HepG2 (cell line): ENCODE results near the gene ASB3. TPM values are rescaled to one million over a fixed set of nuclear protein-coding genes. Genes with fewer than 3 reads are reported as not detected.
A peak's percentile ranks its signal among the peaks of the same experiment; 100 is the strongest.

ENCODE experiments used
- ATAC-seq: fragments of 200-7000 bp; cut with Tn5 transposase; 3 replicates; pipeline ENCODE4 v1.9.1; 2020; ENCODE audit warnings: mild to moderate bottlenecking, moderate library complexity
- BruUV-seq: library from RNA; stranded (reverse); fragments of 400-500 nt; replicated peaks from 2 replicates; lab custom pipeline; 2021; lab: Mats Ljungman, UMichigan
- CTCF ChIA-PET: fragments of 300-600 bp; formaldehyde crosslinking; extraction: SDS; loops from one replicate; lab custom pipeline; 2021; ENCODE audit warnings: low total read pairs, inconsistent platforms, low intra/inter-chr PET ratio; lab: Yijun Ruan, JAX
- POLR2A ChIA-PET: fragments of 350-600 bp; sonication (Branson Sonifier 250); formaldehyde crosslinking; loops from one replicate; lab custom pipeline; 2020; ENCODE audit warnings: antibody characterized with exemption, inconsistent platforms; lab: Yijun Ruan, JAX
- DNase-seq: peaks from one replicate; pipeline ENCODE4 v3.0.0-alpha.2; 2015; ENCODE audit warnings: low spot score
- FAIRE-seq: peaks from 3 replicates; lab custom pipeline; 2011; peaks lifted over from hg19 to GRCh38; lab: Jason Lieb, UNC
- H2AFZ ChIP-seq: one replicate; pipeline ENCODE4 v1.6.1; 2011; ENCODE audit warnings: low read length, inconsistent platforms
- H3K27ac ChIP-seq: fragments of 300-600 bp; 3 replicates; pipeline ENCODE4 v1.8.0; 2011; ENCODE audit warnings: mixed run types, mild to moderate bottlenecking, mixed read lengths, low read length, inconsistent platforms; ENCODE audit not compliant: insufficient read depth; ENCODE audit errors: extremely low read length
- H3K27me3 ChIP-seq, 2 experiments: fragments of 200-600 bp in 1 of 2; 2 replicates in 1 of 2; 3 replicates in 1 of 2; pipeline versions ENCODE4 v1.6.0 to v1.8.0; 2011; ENCODE audit warnings: low read length in 2 of 2, mild to moderate bottlenecking in 2 of 2, moderate library complexity in 2 of 2, inconsistent platforms in 1 of 2; ENCODE audit not compliant: insufficient read depth in 2 of 2, control insufficient read depth in 1 of 2
- H3K36me3 ChIP-seq, 2 experiments: fragments of 200-600 bp in 1 of 2; replicated peaks in 1 of 2; 2 replicates in 1 of 2; 3 replicates in 1 of 2; pipeline versions ENCODE4 v1.5.1 to v1.8.0; 2011; ENCODE audit warnings: low read length in 2 of 2, inconsistent platforms in 1 of 2; ENCODE audit not compliant: insufficient read depth in 2 of 2, control insufficient read depth in 1 of 2
- H3K4me1 ChIP-seq: 2 replicates; pipeline ENCODE4 v1.5.1; 2012; ENCODE audit warnings: low read length, inconsistent platforms; ENCODE audit not compliant: insufficient read depth
- H3K4me2 ChIP-seq: 2 replicates; pipeline ENCODE4 v1.6.0; 2011; ENCODE audit warnings: low read depth, low read length, inconsistent platforms
- H3K4me3 ChIP-seq, 3 experiments: fragments of 200-600 bp in 1 of 3; sonication (generic), shearing (Covaris generic) in 1 of 3; replicated peaks in 1 of 3; 2 replicates each; pipeline ENCODE4 v1.5.1; 2011 to 2016; ENCODE audit warnings: low read length in 3 of 3, inconsistent platforms in 2 of 3, low read depth in 2 of 3, mild to moderate bottlenecking in 2 of 3, control low read depth in 1 of 3, mixed read lengths in 1 of 3; ENCODE audit not compliant: insufficient read depth in 1 of 3
- H3K79me2 ChIP-seq: one replicate; pipeline ENCODE4 v1.6.1; 2011; ENCODE audit warnings: low read length, inconsistent platforms; ENCODE audit not compliant: insufficient read depth
- H3K9ac ChIP-seq: 2 replicates; pipeline ENCODE4 v1.6.0; 2011; ENCODE audit warnings: mild to moderate bottlenecking, low read depth, low read length, inconsistent platforms; ENCODE audit not compliant: insufficient read depth
- H3K9me3 ChIP-seq: 2 replicates; pipeline ENCODE4 v1.5.1; 2012; ENCODE audit warnings: mild to moderate bottlenecking, low read length
- H4K20me1 ChIP-seq: 2 replicates; pipeline ENCODE4 v1.6.0; 2011; ENCODE audit warnings: inconsistent platforms, mild to moderate bottlenecking, low read length, moderate library complexity; ENCODE audit not compliant: insufficient read depth
- ADNP ChIP-seq: sonication (generic); formaldehyde crosslinking; IDR thresholded peaks from 2 replicates; pipeline ENCODE4 v1.4.0; 2020; ENCODE audit warnings: missing genetic modification reagents
- BRCA1 ChIP-seq: sonication (generic); formaldehyde crosslinking; IDR thresholded peaks from 2 replicates; pipeline ENCODE4 v1.4.0; 2020; ENCODE audit warnings: missing genetic modification reagents
- GLI4 ChIP-seq: sonication (generic); formaldehyde crosslinking; IDR thresholded peaks from 2 replicates; pipeline ENCODE4 v1.5.1; 2020; ENCODE audit warnings: missing genetic modification reagents, mild to moderate bottlenecking, moderate library complexity, borderline replicate concordance
- KMT2B ChIP-seq: IDR thresholded peaks from 2 replicates; pipeline ENCODE4 v1.6.1; 2016; ENCODE audit warnings: missing genetic modification reagents, missing compliant biosample characterization
- NCOR1 ChIP-seq: fragments of 200-600 bp; sonication (generic); IDR thresholded peaks from 2 replicates; pipeline ENCODE4 v1.7.0; 2017; ENCODE audit warnings: antibody characterized with exemption, low read length, borderline replicate concordance
- RBM39 ChIP-seq: fragments of 200-400 bp; formaldehyde crosslinking; IDR thresholded peaks from one replicate; pipeline ENCODE4 v1.6.1; 2018; ENCODE audit warnings: antibody characterized with exemption, mild to moderate bottlenecking, low read depth, low read length; ENCODE audit not compliant: poor library complexity, severe bottlenecking
- SUZ12 ChIP-seq: fragments of 150-350 bp; IDR thresholded peaks from 2 replicates; pipeline ENCODE4 v1.6.1; 2014; ENCODE audit warnings: low read depth, low read length
- TSC22D2 ChIP-seq: sonication (generic); formaldehyde crosslinking; IDR thresholded peaks from 2 replicates; pipeline ENCODE4 v1.5.1; 2020; ENCODE audit warnings: missing genetic modification reagents, mild to moderate bottlenecking, borderline replicate concordance
- ZNF317 ChIP-seq: sonication (generic); formaldehyde crosslinking; IDR thresholded peaks from 2 replicates; pipeline ENCODE4 v1.5.0; 2020; ENCODE audit warnings: mild to moderate bottlenecking, missing genetic modification reagents
- ZNF510 ChIP-seq: sonication (generic); formaldehyde crosslinking; IDR thresholded peaks from 2 replicates; pipeline ENCODE4 v1.4.0; 2020; ENCODE audit warnings: low read depth, mild to moderate bottlenecking, missing genetic modification reagents
- ZNF75D ChIP-seq: sonication (generic); formaldehyde crosslinking; IDR thresholded peaks from 2 replicates; pipeline ENCODE4 v1.8.1; 2023; ENCODE audit warnings: missing genetic modification reagents, mild to moderate bottlenecking, borderline replicate concordance
- ZNF83 ChIP-seq: sonication (generic); formaldehyde crosslinking; IDR thresholded peaks from 2 replicates; pipeline ENCODE4 v1.4.0; 2020; ENCODE audit warnings: missing genetic modification reagents, mild to moderate bottlenecking, borderline replicate concordance
- ZSCAN12 ChIP-seq: sonication (generic); formaldehyde crosslinking; IDR thresholded peaks from 2 replicates; pipeline ENCODE4 v1.9.0; 2021; ENCODE audit warnings: mild to moderate bottlenecking, missing genetic modification reagents
- ZSCAN9 ChIP-seq: IDR thresholded peaks from 2 replicates; pipeline ENCODE4 v1.6.1; 2016; ENCODE audit warnings: borderline replicate concordance
- WGBS: methylation state at CpG from one replicate; pipeline ENCODE4 v1.1.6; 2017; ENCODE audit warnings: low lambda C conversion rate; 5-methylcytosine and 5-hydroxymethylcytosine counted together
- in situ Hi-C: cut with HindIII; loops from 2 replicates; pipeline ENCODE4 v1.10.0; 2017; ENCODE audit warnings: low pct_unique_long_range_greater_than_20kb; ENCODE audit not compliant: extremely low pct_ligation_motif_present
- intact Hi-C: fragments of 100-400 bp; cut with micrococcal nuclease; formaldehyde crosslinking; loops from one replicate; pipeline ENCODE4 v1.10.0; 2022; ENCODE audit not compliant: unreplicated experiment
- polyA plus RNA-seq, 8 experiments: library from polyadenylated mRNA; depleted of rRNA in 3 of 8; stranded (reverse) in 7 of 8; unstranded in 1 of 8; fragments of >200 nt; fragmentation: Illumina TruSeq in 4 of 8; extraction: Trizol in 4 of 8; gene quantifications; 2 replicates each; pipeline versions ENCODE4 v1.2.1 to v1.2.3, GENCODE V29; 2011 to 2016; ENCODE audit warnings: low read depth in 4 of 8, missing spikeins in 1 of 8, mixed read lengths in 1 of 8; ENCODE audit not compliant: insufficient read depth in 1 of 8
- total RNA-seq, 5 experiments: library from RNA; depleted of rRNA; stranded (reverse); fragments of >200 nt; fragmentation: Illumina TruSeq; extraction: Trizol; gene quantifications; 2 replicates each; pipeline ENCODE4 v1.2.3, GENCODE V29; 2016; ENCODE audit warnings: low read depth in 1 of 5
- TF ChIP-seq, protein P1 (sequence below): sonication (generic); formaldehyde crosslinking; IDR thresholded peaks from 2 replicates; pipeline ENCODE4 v1.4.0; 2020; ENCODE audit warnings: low read depth, mild to moderate bottlenecking, missing genetic modification reagents
- TF ChIP-seq, protein P2 (sequence below): sonication (generic); formaldehyde crosslinking; IDR thresholded peaks from 2 replicates; pipeline ENCODE4 v1.5.1; 2020; ENCODE audit warnings: missing genetic modification reagents, mild to moderate bottlenecking, borderline replicate concordance
- TF ChIP-seq, protein P3 (sequence below): sonication (generic); formaldehyde crosslinking; IDR thresholded peaks from 2 replicates; pipeline ENCODE4 v1.5.0; 2020; ENCODE audit warnings: mild to moderate bottlenecking, missing genetic modification reagents

ASB3 gene
- total and polyA plus RNA-seq, 2 of the 13 experiments (the other 11 are each of a cell fraction or from before 2014, with no cell fraction given) = 40.1 to 41.8 TPM

GRCh38 chr2:53767405-53768241, 19.1 kb downstream of the ASB3 start, which contains the start of gene CHAC2:
TSS of gene CHAC2 (plus strand) at chr2:53767804. CDS start at chr2:53767887, 83 bp downstream.
- H3K79me2 ChIP-seq = peaks cover 52% of the 10 kb centered on the region
- H3K9ac ChIP-seq = peak within 1 kb of the TSS; percentile 76
- intact Hi-C loops (loop anchor here (2.0 kb wide), 1 partner anchor 19 kb away; the partner anchor contains the start of genes ASB3 and ERLEC1), in situ Hi-C loops (no loop called here)
- no peaks in the 10 kb centered on the region for H3K9me3 ChIP-seq
- CTCF ChIA-PET = no interaction called here
- no peaks in the 10 kb centered on the region; a peak in 1 of 5 replicates for H3K27me3 ChIP-seq
- no peaks in the 10 kb centered on the region; the same call in none of the 2 replicates for H4K20me1 ChIP-seq
- ATAC-seq (peak; percentile 98), FAIRE-seq (no peak), DNase-seq (peak; percentile 81)
- peak within 1 kb of the TSS; percentile 90 for H3K4me2 ChIP-seq
- TSS peak; percentile 80 for BruUV-seq
- peak within 1 kb of the TSS; percentile 74 for H2AFZ ChIP-seq
- peak within 1 kb of the TSS; percentile 73 for H3K27ac ChIP-seq
- H3K4me1 ChIP-seq = peaks cover 36% of the 10 kb centered on the region
- POLR2A ChIA-PET = interaction anchor here (0.6 to 7.0 kb wide), 5 partner anchors 9 to 351 kb away, joined by 3 to 53 read pairs (median 3); partner anchors contain the start of genes ASB3, ERLEC1 and PSME4
- H3K4me3 ChIP-seq = peak within 1 kb of the TSS; percentile 80 to 90 (median 82)
- WGBS = under 1% methylated on average over 35 of the region's 46 CpGs
- peaks cover 9 to 26% of the 10 kb centered on the region in 2 experiments for H3K36me3 ChIP-seq
- TF ChIP-seq ZNF83 (CRISPR knock-in tag) (no peak), RBM39 (peak; percentile 33), ZNF75D (CRISPR knock-in tag) (no peak), GLI4 (CRISPR knock-in tag) (no peak; the same call in 1 of the 2 replicates), SUZ12 (peak; percentile 50; the same call in 1 of the 2 replicates), ZSCAN9 (CRISPR knock-in tag) (peak; percentile 61; the same call in 1 of the 2 replicates), ADNP (no peak), BRCA1 (CRISPR knock-in tag) (no peak), ZNF317 (CRISPR knock-in tag) (peak; percentile 49; the same call in 1 of the 2 replicates), ZSCAN12 (CRISPR knock-in tag) (no peak), KMT2B (CRISPR knock-in tag) (peak; percentile 92), ZNF510 (CRISPR knock-in tag) (no peak), NCOR1 (peak; percentile 36; the same call in 1 of the 2 replicates), TSC22D2 (CRISPR knock-in tag) (no peak)
- TF ChIP-seq, protein P1, sequence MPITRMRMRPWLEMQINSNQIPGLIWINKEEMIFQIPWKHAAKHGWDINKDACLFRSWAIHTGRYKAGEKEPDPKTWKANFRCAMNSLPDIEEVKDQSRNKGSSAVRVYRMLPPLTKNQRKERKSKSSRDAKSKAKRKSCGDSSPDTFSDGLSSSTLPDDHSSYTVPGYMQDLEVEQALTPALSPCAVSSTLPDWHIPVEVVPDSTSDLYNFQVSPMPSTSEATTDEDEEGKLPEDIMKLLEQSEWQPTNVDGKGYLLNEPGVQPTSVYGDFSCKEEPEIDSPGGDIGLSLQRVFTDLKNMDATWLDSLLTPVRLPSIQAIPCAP (CRISPR knock-in tag) = no peak
- TF ChIP-seq, protein P2, sequence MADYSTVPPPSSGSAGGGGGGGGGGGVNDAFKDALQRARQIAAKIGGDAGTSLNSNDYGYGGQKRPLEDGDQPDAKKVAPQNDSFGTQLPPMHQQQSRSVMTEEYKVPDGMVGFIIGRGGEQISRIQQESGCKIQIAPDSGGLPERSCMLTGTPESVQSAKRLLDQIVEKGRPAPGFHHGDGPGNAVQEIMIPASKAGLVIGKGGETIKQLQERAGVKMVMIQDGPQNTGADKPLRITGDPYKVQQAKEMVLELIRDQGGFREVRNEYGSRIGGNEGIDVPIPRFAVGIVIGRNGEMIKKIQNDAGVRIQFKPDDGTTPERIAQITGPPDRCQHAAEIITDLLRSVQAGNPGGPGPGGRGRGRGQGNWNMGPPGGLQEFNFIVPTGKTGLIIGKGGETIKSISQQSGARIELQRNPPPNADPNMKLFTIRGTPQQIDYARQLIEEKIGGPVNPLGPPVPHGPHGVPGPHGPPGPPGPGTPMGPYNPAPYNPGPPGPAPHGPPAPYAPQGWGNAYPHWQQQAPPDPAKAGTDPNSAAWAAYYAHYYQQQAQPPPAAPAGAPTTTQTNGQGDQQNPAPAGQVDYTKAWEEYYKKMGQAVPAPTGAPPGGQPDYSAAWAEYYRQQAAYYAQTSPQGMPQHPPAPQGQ (CRISPR knock-in tag) = no peak
- TF ChIP-seq, protein P3, sequence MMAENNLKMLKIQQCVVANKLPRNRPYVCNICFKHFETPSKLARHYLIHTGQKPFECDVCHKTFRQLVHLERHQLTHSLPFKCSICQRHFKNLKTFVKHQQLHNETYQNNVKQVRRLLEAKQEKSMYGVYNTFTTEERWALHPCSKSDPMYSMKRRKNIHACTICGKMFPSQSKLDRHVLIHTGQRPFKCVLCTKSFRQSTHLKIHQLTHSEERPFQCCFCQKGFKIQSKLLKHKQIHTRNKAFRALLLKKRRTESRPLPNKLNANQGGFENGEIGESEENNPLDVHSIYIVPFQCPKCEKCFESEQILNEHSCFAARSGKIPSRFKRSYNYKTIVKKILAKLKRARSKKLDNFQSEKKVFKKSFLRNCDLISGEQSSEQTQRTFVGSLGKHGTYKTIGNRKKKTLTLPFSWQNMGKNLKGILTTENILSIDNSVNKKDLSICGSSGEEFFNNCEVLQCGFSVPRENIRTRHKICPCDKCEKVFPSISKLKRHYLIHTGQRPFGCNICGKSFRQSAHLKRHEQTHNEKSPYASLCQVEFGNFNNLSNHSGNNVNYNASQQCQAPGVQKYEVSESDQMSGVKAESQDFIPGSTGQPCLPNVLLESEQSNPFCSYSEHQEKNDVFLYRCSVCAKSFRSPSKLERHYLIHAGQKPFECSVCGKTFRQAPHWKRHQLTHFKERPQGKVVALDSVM (CRISPR knock-in tag) = no peak
